Mucosa of descending colon (tissue), 3 donors: ENCODE results near the gene CITED4. TPM values are rescaled to one million over a fixed set of nuclear protein-coding genes. Genes with fewer than 3 reads are reported as not detected.

ENCODE experiments used
- ATAC-seq: fragments of 200-7000 bp; cut with Tn5 transposase; one replicate; pipeline ENCODE4 v1.9.1; 2020; ENCODE audit warnings: mild to moderate bottlenecking, moderate library complexity
- DNase-seq, 3 donors: peaks; one replicate each; pipeline ENCODE4 v3.0.0-alpha.2; 2020
- H3K36me3 ChIP-seq: fragments of 200-600 bp; one replicate; pipeline ENCODE4 v1.8.0; 2021; ENCODE audit warnings: low read depth, mild to moderate bottlenecking
- H3K4me1 ChIP-seq: fragments of 200-600 bp; one replicate; pipeline ENCODE4 v1.8.0; 2021; ENCODE audit warnings: low read depth, mild to moderate bottlenecking
- H3K4me3 ChIP-seq: fragments of 200-600 bp; one replicate; pipeline ENCODE4 v1.8.0; 2021; ENCODE audit warnings: mild to moderate bottlenecking
- H3K9me3 ChIP-seq: fragments of 200-600 bp; one replicate; pipeline ENCODE4 v1.8.0; 2021; ENCODE audit warnings: mild to moderate bottlenecking
- intact Hi-C, 2 donors: fragments of 100-400 bp; cut with DNase I in 1 of 2; cut with micrococcal nuclease in 1 of 2; formaldehyde crosslinking; loops; one replicate each; pipeline versions ENCODE4 v1.11.0 to v1.11.1; 2022; cut with DNase I, micrococcal nuclease
- total RNA-seq, 3 donors: library from RNA; stranded (reverse); fragmentation: NEBNext Ultra II Directional in 2 of 3; extraction: Animal tissue kit (Norgen Biotek cat#: 25700) in 2 of 3; gene quantifications; one replicate each; pipeline versions ENCODE4 v1.2.1 to v1.2.4, GENCODE V29; 2021 to 2023
- TF ChIP-seq, protein P1 (sequence below): fragments of 200-600 bp; IDR thresholded peaks from one replicate; pipeline ENCODE4 v1.8.0; 2022; ENCODE audit warnings: antibody characterized with exemption, mild to moderate bottlenecking
- donor health status: DM: no; HTN: no; CAD: no; lungs with moderate emphysema.
- donor health status: DM: no; HTN: no; CAD: no.
- donor health status: DM: no; HTN: yes; CAD: no.

Gene CITED4
- total RNA-seq, 3 donors from 2014 or later = 1.9 to 45.1 (median 4.7) TPM

DNA sequence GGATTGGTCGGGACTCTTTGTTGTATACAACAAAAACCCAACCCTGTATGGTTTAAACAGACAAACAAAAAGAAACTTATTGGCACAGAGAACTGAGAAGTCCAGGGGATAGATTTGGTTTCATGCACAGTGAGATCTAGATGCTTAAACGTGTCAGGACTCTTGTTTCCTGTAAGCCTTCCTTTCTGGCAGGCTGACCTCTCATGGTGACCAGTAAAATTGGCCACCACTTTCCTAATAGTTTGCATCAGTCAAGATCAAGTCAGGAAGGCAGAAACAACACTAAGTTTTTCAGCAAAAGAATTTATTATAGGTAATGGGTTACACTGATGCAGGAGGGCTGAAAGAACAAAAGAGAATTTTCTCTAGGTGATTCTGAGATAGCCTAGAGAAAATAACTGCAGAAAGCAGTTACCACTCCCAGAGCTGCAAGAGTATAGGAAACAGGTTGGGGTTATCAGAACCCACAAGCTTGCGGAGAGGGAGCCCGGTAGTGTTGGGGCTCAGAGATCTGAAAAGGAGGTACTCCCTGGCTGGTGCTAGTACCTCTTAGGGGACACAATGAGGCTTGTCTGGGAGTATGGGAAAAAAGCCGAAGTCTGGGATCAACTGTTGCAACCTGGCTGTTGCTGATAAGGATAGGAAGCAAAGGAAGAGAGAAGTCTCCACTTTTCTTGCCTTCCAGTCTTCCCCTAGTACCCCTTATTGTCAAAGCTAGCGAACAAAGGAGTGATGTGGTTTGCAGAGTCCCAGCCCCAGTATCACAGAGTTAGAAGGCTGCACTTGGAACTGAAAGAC is 21.4 kb downstream of the CITED4 start:
- Histone ChIP-seq H3K4me1 (no peaks in the 10 kb centered on the region), H3K36me3 (no peaks in the 10 kb centered on the region), H3K9me3 (no peaks in the 10 kb centered on the region), H3K4me3 (no peak overlapping the region)
- ATAC-seq (no peak), DNase-seq (no peak)
- intact Hi-C loops = loop anchor here in 1 of 2 donors (10.0 kb wide), 1 partner anchor 236 kb away; no protein-coding TSS in a partner anchor
- TF ChIP-seq, protein P1, sequence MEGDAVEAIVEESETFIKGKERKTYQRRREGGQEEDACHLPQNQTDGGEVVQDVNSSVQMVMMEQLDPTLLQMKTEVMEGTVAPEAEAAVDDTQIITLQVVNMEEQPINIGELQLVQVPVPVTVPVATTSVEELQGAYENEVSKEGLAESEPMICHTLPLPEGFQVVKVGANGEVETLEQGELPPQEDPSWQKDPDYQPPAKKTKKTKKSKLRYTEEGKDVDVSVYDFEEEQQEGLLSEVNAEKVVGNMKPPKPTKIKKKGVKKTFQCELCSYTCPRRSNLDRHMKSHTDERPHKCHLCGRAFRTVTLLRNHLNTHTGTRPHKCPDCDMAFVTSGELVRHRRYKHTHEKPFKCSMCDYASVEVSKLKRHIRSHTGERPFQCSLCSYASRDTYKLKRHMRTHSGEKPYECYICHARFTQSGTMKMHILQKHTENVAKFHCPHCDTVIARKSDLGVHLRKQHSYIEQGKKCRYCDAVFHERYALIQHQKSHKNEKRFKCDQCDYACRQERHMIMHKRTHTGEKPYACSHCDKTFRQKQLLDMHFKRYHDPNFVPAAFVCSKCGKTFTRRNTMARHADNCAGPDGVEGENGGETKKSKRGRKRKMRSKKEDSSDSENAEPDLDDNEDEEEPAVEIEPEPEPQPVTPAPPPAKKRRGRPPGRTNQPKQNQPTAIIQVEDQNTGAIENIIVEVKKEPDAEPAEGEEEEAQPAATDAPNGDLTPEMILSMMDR = no peak

DNA sequence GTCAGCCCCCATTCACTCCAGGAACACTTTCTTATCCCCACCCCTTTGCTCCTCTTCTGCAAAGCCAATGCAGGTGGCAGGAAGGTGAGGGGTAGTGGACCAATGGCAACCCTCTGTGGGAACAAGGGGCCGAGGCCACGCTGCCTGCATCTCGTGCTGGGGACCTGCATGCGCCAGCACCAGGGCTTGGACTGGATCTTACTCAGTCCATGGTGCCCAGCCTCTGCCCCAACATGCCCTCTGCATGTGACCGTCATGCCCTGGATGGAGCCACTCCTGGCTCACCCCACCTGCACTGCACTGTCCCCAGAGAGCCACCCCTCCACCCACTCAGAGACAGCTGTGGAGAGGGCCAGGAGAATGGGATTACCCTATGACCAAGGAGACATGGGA is 22.2 kb downstream of the CITED4 start:
- Histone ChIP-seq H3K4me3 (no peak overlapping the region), H3K36me3 (no peaks in the 10 kb centered on the region), H3K4me1 (no peaks in the 10 kb centered on the region), H3K9me3 (no peaks in the 10 kb centered on the region)
- no peak for DNase-seq
- intact Hi-C loops = loop anchor here in 1 of 2 donors (10.0 kb wide), 1 partner anchor 235 kb away; no protein-coding TSS in a partner anchor
- TF ChIP-seq, protein P1 = no peak
- ATAC-seq = no peak

DNA sequence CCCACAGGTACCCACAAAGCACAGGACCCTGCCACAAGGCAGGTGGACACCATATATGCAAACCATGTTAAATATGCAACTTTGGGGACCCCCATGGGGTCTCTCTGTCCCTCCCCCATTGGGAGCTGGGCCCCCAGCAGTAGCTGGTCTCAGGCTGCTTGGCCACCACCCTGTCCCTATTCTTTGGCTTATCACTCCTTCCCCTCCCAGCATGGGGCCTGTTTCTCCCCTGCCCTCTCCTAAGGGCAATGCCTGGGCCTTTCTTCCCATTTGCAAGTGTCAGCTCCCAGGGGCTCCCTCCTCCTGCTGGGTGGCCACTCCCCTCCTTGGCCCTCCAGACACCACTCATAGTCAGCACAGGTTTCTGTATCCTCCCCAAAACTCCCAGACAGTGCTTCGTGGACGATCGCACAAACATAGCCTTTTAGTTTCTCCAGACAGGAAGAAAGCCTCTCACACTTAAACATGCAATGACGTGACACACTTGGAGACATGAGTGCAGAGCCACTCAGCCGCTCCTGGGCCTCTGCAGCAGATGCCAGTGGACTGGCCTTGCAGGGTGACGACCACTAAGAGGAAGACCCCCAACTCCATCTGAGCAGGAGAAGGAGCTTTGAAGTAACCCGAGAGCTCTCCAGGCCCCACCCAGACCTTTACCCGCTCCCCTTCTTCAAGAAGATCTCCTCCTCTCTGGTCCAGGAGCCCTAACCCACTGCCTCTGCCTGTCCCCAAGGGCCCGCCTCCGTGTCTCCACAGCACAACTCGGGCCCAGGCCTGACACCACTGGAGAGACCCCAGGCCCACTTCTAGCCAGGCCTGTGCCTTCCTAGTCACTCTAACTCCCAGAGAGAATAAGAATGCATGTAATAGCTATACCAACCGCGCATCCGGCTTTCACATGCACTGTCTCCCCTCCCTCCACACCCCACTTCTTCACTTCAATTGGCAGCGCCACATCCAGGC is 22.9 kb downstream of the CITED4 start:
- intact Hi-C loops = no loop called here
- ATAC-seq (no peak), DNase-seq (no peak)
- no peaks in the 10 kb centered on the region for H3K4me1 ChIP-seq
- H3K36me3 ChIP-seq = no peaks in the 10 kb centered on the region
- H3K9me3 ChIP-seq = no peaks in the 10 kb centered on the region
- no peak overlapping the region for H3K4me3 ChIP-seq
- TF ChIP-seq, protein P1 = no peak

DNA sequence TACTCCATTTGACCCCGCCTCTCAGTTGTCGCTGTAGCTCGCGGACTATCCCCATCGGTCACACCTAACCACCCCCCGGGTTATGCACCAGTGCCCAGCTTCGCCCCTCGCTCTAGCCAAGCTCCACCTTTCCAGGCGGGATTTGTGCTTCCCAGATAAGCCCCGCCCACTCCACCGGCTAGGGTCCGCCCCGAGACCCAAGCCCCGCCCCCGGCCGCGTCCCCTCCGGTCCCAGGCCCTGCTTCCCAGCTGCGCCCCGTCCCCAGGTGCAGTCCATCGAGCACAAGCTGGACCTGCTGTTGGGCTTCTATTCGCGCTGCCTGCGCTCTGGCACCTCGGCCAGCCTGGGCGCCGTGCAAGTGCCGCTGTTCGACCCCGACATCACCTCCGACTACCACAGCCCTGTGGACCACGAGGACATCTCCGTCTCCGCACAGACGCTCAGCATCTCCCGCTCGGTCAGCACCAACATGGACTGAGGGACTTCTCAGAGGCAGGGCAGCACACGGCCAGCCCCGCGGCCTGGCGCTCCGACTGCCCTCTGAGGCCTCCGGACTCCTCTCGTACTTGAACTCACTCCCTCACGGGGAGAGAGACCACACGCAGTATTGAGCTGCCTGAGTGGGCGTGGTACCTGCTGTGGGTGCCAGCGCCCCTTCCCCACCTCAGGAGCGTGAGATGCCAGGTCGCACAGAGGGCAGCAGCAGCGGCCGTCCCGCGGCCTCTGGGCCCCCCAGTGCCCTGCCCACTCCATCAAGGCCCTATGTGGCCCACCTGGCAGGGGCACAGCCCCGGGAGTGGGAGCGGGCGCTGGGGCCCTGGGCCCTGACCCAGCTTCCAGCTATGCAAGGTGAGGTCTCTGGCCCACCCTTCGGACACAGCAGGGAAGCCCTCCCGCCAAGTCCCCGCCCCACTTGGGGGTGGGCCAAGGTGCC is 23.9 kb downstream of the CITED4 start:
- intact Hi-C loops = no loop called here
- DNase-seq (no peak), ATAC-seq (no peak)
- TF ChIP-seq, protein P1 = no peak
- Histone ChIP-seq H3K4me3 (no peak overlapping the region), H3K4me1 (no peaks in the 10 kb centered on the region), H3K9me3 (no peaks in the 10 kb centered on the region), H3K36me3 (no peaks in the 10 kb centered on the region)

DNA sequence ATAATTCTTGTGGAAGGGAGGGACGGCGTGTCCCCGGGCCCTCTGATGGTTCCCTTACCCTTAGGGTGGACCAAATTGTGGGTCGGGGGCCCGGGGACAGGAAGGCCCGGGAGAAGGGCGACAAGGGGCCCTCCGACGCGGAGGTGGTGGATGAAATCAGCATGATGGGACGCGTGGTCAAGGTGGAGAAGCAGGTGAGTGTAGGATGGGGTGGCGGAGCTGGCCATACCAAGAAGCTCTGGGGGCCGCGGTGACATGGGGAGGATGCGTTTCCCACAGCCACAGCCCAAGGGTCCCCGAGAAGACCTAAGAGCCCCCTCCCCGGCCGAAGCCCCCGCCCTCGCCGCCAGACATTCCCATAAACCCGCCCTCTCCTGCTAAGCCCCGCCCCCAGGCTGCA is 24.6 kb downstream of the CITED4 start:
- Histone ChIP-seq H3K36me3 (no peaks in the 10 kb centered on the region), H3K9me3 (no peaks in the 10 kb centered on the region), H3K4me1 (no peaks in the 10 kb centered on the region), H3K4me3 (no peak overlapping the region)
- TF ChIP-seq, protein P1 = no peak
- intact Hi-C loops = no loop called here
- DNase-seq = no peak
- ATAC-seq = no peak
